GM18507 (cell line): ENCODE results near the gene MBD5.

Source experiments
- DNase-seq: peaks from one replicate; pipeline ENCODE4 v3.0.0; 2011; ENCODE audit warnings: low read depth; ENCODE audit not compliant: insufficient read length; ENCODE audit errors: extremely low spot score
- FAIRE-seq: peaks from 2 replicates; lab custom pipeline; 2011; peaks lifted over from hg19 to GRCh38; lab: Jason Lieb, UNC

Gene MBD5

DNA sequence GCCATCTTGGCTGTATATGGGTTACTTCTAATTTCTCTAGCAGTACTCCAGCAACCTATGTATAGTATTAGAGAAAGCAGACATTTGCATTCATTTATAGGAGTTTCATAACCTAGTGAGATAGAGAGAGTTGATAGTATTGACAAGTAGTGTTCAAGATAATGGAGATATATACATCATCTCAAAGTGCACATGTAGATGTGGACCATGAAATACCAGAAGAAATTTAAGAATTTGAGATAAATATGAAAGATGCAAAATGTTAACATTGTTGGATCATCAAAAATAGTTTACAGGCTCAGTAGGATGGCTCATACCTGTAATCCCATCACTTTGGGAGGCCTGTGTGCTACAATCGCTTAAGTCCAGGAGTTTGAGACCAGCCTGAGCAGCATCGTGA, 243.0 kb downstream of the MBD5 start:
- FAIRE-seq: no peak
- DNase-seq: no peak

DNA sequence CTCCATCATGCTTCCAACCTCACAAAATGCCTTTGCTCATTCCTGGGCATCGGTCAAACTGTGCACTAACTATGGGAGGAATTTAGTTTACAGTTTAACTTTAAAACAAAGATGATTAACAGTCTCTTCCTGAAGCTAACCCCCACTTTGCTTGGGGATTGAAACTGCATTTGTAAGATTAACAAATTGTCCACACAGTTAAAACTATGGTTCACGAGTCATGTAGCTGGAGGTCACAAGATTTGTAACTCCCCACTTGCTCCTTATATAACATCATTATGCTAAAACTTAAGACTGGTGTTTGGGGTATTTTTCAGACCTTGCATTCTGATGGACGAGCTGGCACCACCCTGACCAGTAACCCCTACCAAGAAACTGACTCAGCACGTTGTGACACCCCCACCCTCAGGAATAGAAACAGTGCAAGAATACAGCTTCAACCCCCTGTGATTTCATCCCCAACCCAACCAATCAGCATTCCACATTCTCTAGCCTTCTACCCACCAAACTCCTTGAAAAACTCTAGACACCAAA, 252.3 kb downstream of the MBD5 start:
- FAIRE-seq (no peak), DNase-seq (no peak)

DNA sequence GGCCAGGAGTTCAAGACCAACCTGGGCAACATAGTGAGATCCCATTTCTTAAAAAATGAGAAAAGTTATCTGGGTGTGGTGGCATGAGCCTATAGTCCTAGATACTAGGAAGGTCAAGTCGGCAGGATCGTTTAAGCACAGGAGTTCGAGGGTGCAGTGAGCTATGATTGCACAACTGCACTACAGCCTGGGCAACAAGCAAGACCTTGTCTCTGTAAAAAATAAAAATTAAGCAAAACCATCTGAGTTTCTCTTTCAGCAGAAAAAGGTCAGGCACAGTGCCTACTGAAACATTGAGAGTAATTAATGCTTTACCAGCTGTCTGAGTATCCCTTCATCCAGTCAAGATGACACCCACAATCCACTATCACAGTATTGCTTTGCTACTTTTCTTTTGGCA, 258.3 kb downstream of the MBD5 start:
- no peak for FAIRE-seq
- DNase-seq: no peak

DNA sequence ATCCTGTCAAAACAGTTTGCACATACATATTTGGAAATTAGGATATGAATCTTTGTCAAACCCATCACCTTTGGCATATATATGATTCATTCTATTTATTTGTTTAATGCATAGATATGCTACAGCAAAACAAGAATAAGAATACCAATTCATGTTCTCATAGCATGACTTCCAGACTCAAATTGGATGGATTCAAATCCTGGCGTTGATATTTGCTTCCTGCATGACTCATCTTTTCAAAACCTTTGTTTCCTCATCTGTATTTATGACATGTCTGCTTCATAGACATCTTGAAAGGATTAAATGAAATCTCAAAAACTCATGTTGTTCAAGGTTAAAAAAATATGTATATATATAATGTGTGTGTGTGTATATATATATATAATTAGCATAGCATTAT, 261.3 kb downstream of the MBD5 start:
- FAIRE-seq (no peak), DNase-seq (no peak)

DNA sequence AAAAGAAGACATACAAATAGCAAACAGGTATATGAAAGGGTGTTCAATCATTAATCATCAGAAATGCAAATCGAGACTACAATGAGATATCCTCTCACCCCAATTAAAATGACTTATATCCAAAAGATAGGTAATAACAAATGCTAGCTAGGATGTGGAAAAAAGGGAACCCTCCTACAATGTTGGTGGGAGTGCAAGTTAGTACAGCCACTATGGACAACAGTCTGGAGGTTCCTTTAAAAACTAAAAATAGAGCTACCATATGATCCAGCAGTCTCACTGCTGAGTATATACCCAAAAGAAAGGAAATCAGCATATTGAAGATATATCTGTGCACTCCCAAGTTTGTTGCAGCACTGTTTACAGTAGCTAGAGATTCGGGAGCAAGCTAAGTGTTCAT, 271.5 kb downstream of the MBD5 start:
- no peak for FAIRE-seq
- DNase-seq: no peak

DNA sequence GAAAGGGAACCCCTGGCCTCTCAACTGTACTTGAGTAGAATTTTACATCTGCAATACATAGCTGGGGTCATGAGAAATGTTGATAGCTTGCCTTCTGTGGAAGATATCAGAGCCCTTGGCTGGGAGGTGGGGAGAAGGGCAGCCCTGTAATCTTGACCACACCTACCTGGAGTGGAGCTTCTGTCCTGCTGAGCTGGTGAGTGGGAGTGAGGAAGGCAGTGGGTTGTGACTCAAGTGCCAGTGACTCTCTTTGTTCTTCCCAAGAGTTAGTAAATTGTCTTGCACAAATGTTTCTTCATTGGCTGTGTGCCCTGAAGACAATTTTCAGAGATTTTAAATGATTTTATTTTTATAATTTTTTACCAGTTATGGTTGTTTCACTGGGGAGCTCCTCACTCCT, 277.3 kb downstream of the MBD5 start:
- DNase-seq (no peak), FAIRE-seq (no peak)

DNA sequence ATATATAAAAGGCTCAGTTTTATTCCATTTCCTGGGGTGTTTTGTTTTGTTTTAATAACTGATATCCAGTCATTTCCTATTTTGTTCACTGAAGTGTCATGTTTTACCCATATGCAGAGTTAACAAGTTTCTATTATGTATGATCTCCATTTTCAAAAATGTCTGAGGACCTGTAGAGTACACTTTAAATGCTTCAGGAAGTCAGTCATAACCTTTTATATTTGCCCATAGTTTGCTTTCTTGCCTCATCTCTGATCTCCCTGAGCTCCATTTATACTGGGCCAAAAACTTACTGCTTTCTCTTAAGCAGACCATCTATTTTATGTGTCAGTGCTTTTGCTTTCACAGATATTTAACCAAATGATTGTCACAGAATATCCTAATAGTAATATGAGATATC, 278.7 kb downstream of the MBD5 start:
- DNase-seq (no peak), FAIRE-seq (no peak)

DNA sequence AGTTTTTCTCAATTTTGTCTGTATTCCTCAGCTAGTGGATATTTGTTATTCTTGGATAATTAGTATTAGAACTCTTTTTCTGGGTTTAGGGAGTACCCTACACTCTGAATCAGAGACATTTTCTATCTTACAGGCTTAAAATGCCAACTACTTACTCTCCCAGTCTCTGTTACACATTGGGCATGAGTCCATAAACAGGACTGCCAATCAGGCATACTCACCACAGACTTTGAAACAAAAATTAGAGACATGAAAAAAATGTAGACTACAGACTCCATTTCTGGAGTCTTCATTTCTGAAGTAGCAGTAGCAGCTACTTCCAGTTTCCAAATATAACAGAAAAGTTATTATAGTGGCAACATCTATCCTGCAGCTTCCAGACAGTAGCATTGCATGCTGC, 279.7 kb downstream of the MBD5 start:
- no peak for FAIRE-seq
- no peak for DNase-seq

DNA sequence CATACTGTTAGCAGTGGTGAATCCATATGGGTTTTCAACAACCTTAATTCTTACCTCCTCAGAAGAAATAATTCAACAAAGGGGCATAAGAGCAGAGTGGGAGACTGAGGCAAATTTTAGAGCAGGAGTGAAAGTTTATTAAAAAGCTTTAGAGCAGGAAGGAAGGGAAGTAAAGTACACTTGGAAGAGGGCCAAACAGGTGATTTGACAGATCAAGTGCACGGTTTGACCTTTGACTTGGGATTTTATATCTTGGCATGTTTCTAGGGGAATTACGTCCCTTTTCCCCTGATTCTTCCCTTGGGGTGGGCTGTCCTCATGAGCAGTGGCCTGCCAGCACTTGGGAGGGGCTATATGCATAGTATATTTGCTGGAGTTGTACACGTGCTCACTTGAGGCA, 280.5 kb downstream of the MBD5 start:
- no peak for FAIRE-seq
- DNase-seq: no peak

DNA sequence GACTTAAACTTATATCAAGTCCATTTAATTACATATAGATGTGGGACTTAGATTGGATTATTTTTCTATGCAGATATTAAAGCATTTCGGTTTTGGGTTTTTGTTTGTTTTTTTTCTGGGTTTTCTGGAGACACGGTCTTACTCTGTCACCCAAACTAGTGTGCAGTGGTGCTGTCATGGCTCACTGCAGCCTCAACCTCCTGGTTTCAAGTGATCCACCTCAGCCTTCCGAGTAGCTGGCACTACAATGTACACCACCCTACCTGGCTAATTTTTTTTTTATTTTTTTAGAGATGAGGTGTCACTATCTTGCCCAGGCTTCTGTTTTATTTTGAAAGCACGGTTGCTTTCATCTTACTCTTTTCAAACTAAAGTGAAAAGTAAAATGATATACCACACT, 281.6 kb downstream of the MBD5 start:
- no peak for FAIRE-seq
- no peak for DNase-seq

DNA sequence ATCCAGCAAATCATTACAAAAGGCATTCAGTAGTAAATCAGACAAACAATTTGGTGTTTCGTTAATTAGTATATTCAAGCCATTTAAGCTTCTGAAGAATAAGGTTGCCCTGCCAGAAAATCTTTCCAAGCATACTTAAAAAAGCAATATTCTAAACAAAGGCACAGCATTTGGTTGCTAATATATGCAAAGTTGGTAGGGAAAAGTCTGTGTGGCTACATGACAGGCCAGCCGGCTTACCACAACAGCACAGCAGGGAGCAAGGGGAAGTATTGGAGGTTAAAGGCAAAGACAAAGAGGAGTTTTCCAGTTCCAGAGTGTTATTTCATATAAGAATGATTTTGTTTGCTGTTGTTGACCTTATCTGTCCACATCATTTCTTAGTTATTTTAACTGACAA, 282.3 kb downstream of the MBD5 start:
- DNase-seq (no peak), FAIRE-seq (peak; percentile 44)

DNA sequence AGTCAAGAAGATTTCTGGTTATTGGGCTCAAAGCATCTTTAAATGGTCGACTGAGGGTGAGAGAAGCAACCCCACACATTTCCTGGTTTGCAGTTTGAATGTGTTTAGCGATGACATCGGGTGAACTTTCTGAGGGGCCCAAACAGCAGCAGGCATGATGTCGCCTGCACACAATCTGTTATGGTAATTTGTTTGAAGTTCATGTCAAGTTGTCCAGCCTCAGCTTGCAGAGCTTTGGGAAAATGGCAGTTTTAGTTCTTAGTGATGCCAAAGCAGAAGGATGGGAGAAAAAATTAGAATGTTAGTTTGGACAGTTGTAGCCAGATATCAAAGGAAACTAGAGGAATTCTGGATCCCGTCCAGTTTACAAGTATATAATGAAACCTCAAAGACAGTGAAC, 284.6 kb downstream of the MBD5 start:
- FAIRE-seq (no peak), DNase-seq (no peak)

DNA sequence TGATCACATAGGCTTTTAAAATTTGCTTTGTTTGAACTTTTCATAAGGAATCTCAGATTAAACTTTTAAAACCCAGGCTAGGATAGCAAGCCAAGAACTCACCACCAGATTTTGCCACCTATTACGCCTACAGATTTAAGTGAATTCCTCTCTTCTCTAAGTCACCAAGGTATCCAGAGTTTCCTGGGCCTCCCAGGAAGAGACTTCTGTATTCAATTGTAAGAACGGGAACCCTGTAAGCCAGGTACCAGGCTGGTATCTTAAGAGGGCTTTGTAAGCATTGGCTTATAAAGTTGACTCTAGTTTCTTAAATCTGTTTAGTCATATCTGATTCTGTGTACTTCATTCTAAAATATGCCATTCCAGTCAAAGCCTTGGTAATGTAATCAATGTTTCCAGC, 285.1 kb downstream of the MBD5 start:
- FAIRE-seq (no peak), DNase-seq (no peak)

DNA sequence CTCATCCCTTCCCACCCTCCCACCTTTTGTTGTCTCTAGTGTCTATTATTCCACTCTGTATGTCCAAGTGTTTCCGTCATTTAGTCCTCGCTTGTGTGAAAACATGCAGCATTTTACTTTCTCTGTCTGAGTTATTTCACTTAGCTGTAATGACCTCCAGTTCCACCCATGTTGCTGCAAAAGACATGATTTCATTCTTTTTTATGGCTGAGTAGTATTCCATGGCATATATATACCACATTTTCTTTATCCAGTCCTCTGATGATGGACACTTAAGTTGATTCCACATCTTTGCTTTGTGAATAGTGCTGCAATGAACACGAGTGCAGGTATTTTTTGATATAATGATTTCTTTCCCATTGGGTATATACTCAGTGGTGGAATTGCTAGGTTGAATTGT, 296.7 kb downstream of the MBD5 start:
- FAIRE-seq (no peak), DNase-seq (no peak)

DNA sequence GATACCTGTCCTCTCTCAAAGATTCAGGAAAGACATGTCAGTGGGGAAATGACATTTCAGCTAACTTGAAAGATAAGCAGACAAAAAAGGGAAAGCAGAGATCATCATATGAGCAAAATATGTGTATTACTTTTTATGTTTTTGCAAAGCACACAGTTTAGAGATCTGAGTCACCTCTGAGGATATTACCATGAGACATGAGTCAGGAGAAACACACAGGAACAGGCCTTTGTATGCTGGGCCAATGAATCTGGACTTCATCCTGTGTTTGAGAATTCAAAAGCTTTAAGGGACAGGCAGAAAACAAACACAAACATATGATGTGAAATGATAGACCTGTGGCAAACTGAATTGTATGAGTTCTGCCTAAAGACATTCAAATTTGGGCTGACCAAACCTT, 317.6 kb downstream of the MBD5 start:
- DNase-seq: no peak
- no peak for FAIRE-seq

DNA sequence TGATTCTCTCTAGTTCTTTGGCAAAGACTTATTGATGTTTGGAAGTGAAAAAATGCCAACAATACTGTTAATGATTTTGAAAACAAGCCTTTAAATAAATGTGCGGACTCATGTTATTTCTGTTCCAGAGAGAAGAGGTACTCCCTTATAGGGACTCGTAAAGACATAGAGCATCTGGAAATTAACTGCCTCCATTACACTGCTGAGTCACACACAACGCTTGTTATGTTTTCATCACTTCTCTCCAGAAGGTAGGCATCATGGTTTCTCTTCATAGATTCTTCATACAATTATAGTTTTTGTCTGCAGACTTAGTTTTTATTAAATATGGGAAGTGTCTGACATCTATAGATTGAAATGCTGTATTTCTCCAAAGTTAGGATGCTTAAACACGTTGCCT, 321.2 kb downstream of the MBD5 start:
- no peak for DNase-seq

DNA sequence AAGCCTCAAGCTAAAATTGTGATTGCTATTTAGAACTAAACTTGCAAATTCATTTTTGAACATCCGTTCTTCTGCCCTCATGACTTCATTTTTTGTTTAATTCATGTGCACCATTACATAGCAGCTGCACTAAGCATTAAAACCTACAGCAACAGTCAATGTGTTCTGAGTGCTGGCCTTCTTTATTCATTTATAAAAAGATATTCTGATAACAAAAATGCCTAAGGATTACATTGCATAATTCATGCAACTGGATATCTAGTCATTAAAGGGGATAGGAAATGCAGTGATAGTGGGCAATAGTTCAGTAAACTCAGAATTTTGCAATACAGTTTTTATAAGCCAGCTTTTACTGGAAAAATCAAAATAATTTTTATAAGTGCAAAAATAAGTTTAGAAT, 329.3 kb downstream of the MBD5 start:
- no peak for DNase-seq
- FAIRE-seq: no peak

More for the DNA sequence above, 321.2 kb downstream of the MBD5 start:
- FAIRE-seq: no peak

DNA sequence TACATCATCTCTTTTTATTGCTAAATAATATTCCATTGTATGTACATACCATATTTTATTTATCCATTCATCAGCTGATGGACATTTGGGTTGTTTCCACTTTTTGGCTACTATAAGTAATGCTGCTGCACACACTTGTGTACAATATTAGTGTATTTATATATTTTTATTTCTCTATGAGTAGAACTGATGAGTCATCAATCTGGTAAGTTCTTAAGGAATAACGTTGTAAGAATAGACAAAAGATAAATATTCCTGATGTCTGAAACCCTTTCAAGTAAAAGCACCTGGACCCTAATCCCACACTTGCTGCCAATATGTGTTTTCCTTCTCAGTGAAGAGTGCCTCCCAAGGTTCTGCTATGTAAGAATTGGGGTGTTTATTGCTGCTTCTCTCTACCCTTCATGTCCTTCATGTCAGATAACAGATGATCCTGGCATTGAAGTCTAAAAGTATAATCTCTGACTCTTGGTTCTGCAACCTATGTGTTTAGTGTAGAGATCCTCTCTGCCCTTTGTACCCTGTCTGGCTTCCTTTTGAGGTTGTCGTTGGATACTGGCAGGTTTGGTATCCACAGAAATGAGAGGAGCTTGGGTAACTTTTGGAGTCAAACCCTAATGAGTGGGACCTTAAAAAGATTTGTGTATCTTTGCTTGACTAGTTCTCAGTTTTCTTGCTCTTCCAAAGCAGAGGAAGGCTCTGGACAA, 330.7 kb downstream of the MBD5 start:
- FAIRE-seq (no peak), DNase-seq (no peak)

DNA sequence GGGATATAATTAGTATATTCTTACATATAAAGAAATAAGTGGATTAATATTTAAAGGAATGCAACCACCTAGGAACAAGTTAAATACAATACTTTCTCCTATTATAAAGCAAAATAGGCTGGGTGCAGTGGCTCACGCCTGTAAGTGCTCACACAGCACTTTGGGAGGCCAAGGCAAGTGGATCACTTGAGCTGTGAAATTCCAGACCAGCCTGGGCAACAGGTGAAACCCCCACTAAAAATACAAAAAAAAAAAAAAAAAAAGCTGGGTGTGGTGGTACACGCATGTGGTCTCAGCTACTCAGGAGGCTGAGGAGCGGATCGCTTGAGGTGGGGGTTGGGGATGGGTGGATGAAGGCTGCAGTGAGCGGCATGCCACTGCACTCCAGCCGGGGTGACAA, 337.5 kb downstream of the MBD5 start:
- DNase-seq (no peak), FAIRE-seq (no peak)

DNA sequence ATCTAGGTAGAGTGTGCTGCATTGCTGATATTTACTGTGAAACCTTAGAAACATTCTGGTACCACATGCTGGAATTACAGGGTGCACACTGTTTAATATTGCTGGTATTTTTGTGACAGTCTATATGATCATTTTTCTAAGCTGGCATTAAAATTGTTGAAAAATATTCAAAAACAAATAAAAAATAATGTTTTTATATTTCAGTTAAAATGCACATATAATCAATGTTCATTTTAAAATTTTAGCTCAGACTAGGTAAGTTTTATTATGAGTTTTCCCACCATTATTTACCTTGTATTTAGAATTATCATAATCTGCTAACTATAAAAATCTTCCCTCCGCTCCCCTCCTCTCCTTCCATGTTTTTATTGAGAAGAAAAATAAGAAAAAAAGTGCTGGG, 339.8 kb downstream of the MBD5 start:
- FAIRE-seq (no peak), DNase-seq (no peak)

DNA sequence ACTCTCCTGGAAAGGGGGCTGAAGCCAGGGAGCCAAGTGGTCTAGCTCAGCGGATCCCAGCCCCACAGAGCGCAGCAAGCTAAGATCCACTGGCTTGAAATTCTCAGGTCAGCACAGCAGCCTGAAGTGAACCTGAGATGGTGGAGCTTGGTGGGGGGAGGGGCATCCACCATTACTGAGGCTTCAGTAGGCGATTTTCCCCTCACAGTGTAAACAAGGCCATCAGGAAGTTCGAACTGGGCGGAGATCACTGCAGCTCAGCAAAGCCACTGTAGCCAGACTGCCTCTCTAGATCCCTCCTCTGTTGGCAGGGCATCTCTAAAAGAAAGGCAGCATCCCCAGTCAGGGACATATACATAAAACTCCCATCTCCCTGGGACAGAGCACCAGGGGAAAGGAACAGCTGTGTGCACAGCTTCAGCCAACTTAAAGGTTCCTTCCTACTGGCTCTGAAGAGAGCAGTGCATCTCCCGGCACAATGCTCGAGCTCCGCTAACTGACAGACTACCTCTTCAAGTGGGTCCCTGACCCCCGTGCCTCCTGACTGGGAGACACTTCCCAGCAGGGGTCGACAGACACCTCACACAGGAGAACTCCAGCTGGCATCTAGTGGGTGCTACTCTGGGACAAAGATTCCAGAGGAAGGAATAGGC, 341.4 kb downstream of the MBD5 start:
- FAIRE-seq (no peak), DNase-seq (no peak)
